Superior temporal gyrus (tissue), 1 donor: Measurements from ENCODE around the gene PRDM8.
"Not testable (repeated sequence)": the region's sequence is repeated elsewhere in the genome, so short reads cannot be mapped to it uniquely, and the experiment has no call there.

Experiments used
- DNase-seq: peaks from one replicate; pipeline ENCODE4 v3.0.0-alpha.2; 2016; ENCODE audit errors: extremely low spot score

Gene PRDM8

DNA sequence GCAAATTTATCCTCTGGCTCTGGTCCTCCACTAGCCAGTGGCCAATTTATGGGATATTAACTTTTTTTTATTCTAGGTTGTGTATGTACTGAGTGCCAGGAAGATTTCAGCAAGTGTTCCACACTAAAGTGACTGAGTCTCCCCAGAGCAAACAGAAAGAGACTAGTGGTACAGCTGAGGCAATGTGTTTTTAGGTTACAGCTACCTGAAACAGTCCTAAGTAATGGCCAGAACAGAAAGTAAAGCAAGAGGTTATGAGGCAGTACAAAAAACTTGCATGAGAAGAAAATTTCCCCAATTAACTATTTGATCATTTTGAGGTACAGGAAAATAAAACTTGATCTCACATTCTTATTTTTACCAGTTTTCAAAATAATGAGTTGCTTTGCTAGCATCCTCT, 31.2 kb downstream of the PRDM8 start:
- no peak for DNase-seq

GRCh38 chr4:80229128-80229527, 31.8 kb downstream of the PRDM8 start:
- DNase-seq = no peak

GRCh38 chr4:80229590-80229989, 32.3 kb downstream of the PRDM8 start:
- DNase-seq = no peak

DNA sequence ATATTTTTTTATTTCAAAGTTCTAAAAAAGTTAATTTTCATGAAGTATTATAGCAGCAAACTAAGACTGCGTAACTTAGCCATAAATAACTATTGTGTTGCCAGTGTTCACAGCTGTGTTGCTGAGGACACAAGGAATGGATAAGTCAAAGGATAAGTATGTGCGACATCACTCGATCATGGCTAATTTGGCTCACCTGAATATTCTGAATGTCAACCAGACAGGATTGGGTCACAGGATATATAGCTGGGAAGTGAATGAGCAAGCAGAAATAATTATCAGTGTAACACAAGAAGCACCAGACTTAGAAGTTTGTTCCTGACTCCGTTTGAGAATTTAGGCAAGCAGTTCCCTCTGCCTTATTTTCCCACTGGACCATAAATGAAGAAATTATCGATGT, 33.9 kb downstream of the PRDM8 start:
- no peak for DNase-seq

DNA sequence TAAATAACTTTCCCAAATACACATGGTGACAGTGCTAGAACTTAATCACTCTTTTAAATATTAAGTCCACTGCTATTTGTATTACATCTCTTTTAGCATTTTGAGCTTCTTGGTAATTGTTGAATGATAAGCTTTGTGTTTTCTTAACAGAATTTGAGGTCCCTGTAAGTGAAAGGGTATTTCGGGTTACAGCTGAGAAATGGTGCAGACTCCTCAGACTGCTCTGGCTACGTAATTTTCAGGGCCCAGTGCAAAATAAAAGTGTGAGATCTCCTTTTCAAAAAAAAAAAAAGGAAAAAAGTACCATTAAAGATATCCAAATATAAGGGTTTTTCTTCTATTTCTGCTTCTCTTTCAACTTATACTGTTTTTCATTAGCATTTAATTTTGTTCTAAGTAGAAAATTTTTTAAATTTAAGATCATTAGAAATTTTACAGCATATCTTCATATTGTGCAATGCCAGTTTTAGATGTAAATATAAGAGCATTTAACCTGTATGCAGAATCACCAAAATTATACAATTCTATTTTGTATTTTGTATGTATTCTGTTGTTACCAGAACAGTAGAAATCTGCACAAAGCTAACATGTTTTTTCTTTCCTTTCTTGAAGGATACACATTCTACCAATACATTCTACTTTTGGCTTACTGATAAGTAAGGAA, 35.5 kb downstream of the PRDM8 start:
- no peak for DNase-seq

GRCh38 chr4:80233390-80233789, 36.1 kb downstream of the PRDM8 start:
- no peak for DNase-seq

- no peak for DNase-seq
These were observed 38.1 kb downstream of the PRDM8 start for GRCh38 chr4:80235451-80235850.

- DNase-seq = no peak
These were observed 40.7 kb downstream of the PRDM8 start for GRCh38 chr4:80237992-80238391.

DNA sequence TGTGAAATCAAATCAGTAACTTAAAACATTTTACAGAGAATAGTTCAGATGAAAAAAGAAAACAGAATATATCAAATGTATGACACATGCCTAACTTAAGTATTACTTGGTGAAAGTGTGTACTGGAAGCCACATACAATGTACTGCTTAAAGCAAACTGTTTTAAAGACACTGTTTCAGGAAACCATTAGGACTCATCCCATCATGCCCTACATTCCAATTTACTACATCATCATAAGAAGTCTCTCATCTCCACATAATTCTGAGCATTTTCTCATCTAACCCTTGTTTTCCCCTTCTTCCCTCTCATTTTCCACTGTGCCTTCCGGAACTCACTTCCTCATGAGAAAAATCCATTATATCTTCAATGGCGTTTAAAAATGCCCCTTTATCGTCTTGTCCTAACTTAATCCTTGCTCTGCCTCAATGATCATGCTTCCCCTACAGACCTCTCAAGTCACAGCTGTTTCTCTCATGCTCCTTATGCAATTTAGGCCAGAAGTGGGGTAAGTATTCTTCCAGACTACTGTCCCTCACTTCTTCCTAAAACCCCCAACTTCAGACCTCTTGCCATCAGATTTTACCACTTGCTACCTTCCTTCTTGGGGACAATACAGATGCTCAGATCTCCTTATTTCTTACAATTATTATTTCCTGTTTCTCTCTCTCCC, 42.3 kb downstream of the PRDM8 start:
- DNase-seq = no peak

DNA sequence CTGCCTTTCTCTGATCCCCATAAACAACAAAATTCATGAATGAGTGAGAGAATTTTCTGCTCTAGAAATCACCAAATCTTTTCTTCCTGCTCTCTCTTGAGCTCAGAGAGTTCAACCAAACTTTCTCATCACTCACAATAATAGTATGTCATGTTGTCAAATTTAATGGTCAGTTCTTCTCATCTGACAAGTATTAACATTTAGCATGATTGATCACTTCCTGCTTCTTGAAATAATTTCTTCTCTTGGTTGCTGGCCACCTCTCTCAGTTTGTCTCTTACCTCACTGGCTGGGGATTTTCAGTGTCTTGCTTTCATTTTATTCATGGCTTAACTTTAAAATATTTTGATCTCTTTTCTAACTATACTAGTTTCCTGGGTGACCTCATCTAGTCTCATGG, 43.7 kb downstream of the PRDM8 start:
- no peak for DNase-seq

GRCh38 chr4:80243274-80244018, 46.1 kb downstream of the PRDM8 start:
- no peak for DNase-seq

DNA sequence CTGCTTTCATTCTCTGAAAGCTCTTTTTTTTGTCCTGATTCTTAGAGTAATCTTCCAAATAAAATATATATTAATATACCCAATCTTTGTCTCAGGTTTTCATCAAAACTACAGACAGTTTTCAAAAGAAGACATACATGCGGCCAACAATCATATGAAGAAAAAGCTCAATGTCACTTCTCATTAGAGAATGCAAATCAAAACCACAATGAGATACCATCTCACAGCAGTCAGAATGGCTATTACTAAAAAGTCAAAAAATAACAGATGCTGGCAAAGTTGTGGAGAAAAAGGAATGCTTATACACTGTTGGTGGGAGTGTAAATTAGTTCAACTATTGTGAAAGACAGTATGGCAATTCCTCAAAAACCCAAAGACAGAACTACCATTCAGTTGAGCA, 50.2 kb downstream of the PRDM8 start:
- DNase-seq = not testable (repeated sequence)

GRCh38 chr4:80249144-80249543, 51.8 kb downstream of the PRDM8 start:
- DNase-seq = no peak

DNA sequence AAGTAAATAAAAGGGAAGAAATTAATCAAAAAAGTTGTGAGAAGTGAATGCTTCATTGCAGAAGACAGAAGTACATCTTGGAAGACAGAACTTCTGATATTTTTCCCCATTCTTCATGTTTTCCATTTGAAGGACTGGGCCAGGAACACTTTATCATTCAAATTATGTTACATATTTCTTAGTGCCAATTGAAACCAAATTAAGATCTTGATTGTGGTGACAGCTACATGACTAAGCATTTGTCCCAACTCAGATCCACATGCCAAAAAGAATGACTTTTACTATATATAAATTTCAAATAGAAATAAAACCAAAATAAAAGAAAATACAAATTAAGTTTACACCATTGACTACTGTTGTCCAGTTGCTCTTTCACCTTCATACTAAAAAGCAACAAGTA, 55.1 kb downstream of the PRDM8 start:
- no peak for DNase-seq

GRCh38 chr4:80252953-80253352, 55.6 kb downstream of the PRDM8 start:
- no peak for DNase-seq

DNA sequence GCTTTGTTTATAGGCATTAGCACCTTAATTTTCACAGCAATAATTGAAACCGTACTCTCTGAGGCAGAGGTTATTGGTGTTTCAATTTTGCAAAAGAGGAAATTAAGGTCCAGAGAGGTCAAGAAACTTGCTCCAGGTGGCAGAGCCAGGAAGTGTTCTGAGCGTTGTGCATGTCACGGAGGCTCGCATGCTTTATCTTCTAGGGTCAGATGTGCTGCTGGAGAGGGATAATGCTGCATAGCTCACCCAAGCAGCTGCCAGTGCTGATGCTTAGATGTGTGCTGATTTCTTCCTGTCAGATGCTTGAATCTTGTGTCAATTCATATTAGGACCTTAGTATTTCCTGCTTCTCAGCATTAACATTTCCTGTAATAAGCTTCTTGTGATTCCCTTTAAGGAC, 56.2 kb downstream of the PRDM8 start:
- DNase-seq = no peak
